PC-3 (cell line): ENCODE data around the gene CDCP1. TPM values are rescaled to one million over a fixed set of nuclear protein-coding genes. Genes with fewer than 3 reads are reported as not detected.

Source experiments
- ATAC-seq: fragments of 200-7000 bp; cut with Tn5 transposase; 2 replicates; pipeline ENCODE4 v1.9.1; 2020; ENCODE audit warnings: mild to moderate bottlenecking, moderate library complexity
- BruUV-seq: library from RNA; stranded (reverse); fragments of 400-500 nt; replicated peaks from 2 replicates; lab custom pipeline; 2021; lab: Mats Ljungman, UMichigan
- CTCF ChIA-PET: fragments of 300-600 bp; sonication (Branson Sonifier 250); formaldehyde crosslinking; loops from one replicate; lab custom pipeline; 2022; ENCODE audit warnings: antibody characterized with exemption; lab: Charles Lee
- POLR2A ChIA-PET: fragments of 300-600 bp; sonication (Branson Sonifier 250); formaldehyde crosslinking; loops from one replicate; lab custom pipeline; 2022; ENCODE audit warnings: antibody characterized with exemption; ENCODE audit not compliant: unreplicated experiment; lab: Charles Lee
- DNase-seq: peaks from one replicate; pipeline ENCODE4 v3.0.0-alpha.2; 2015
- H2AFZ ChIP-seq: fragments of 300-600 bp; sonication (generic); 2 replicates; pipeline ENCODE4 v1.6.0; 2016; ENCODE audit warnings: antibody characterized with exemption, low read length
- H3F3A ChIP-seq: fragments of 300-600 bp; sonication (generic); one replicate; pipeline ENCODE4 v1.6.0; 2017; ENCODE audit warnings: antibody characterized with exemption, low read length, control low read depth, mild to moderate bottlenecking; ENCODE audit not compliant: unreplicated experiment
- H3K27ac ChIP-seq: fragments of 300-600 bp; sonication (generic); 2 replicates; pipeline ENCODE4 v1.5.1; 2016; ENCODE audit warnings: mild to moderate bottlenecking, low read length
- H3K27me3 ChIP-seq: fragments of 300-600 bp; sonication (generic); 2 replicates; pipeline ENCODE4 v1.6.1; 2016; ENCODE audit warnings: low read length, mixed read lengths
- H3K36me3 ChIP-seq: fragments of 300-600 bp; sonication (generic); 2 replicates; pipeline ENCODE4 v1.6.1; 2016; ENCODE audit warnings: low read depth, mixed run types, low read length, mixed read lengths
- H3K4me1 ChIP-seq: fragments of 300-600 bp; sonication (generic); 2 replicates; pipeline ENCODE4 v1.5.1; 2016; ENCODE audit warnings: low read length; ENCODE audit not compliant: insufficient read depth
- H3K4me2 ChIP-seq: fragments of 300-600 bp; sonication (generic); 2 replicates; pipeline ENCODE4 v1.6.0; 2016; ENCODE audit warnings: low read length
- H3K4me3 ChIP-seq: fragments of 300-600 bp; sonication (generic); 2 replicates; pipeline ENCODE4 v1.5.1; 2016; ENCODE audit warnings: mild to moderate bottlenecking, low read length, mixed read lengths
- H3K79me2 ChIP-seq: fragments of 300-600 bp; sonication (generic); 2 replicates; pipeline ENCODE4 v1.6.1; 2017; ENCODE audit warnings: low read length, mixed read lengths
- H3K9ac ChIP-seq: fragments of 300-600 bp; sonication (generic); 2 replicates; pipeline ENCODE4 v1.6.0; 2016; ENCODE audit warnings: mild to moderate bottlenecking, low read length
- H3K9me2 ChIP-seq: fragments of 300-600 bp; sonication (generic); replicated peaks from 2 replicates; pipeline ENCODE4 v1.6.1; 2016; ENCODE audit warnings: mixed run types, low read length, mixed read lengths
- H3K9me3 ChIP-seq: fragments of 300-600 bp; sonication (generic); 2 replicates; pipeline ENCODE4 v1.6.1; 2016; ENCODE audit warnings: low read length, mixed read lengths
- H4K20me1 ChIP-seq: fragments of 300-600 bp; sonication (generic); 2 replicates; pipeline ENCODE4 v1.6.1; 2016; ENCODE audit warnings: low read length, mixed read lengths
- CTCF ChIP-seq: fragments of 300-600 bp; sonication (generic); conservative IDR thresholded peaks from 2 replicates; pipeline ENCODE4 v1.5.1; 2017; ENCODE audit warnings: antibody characterized with exemption, low read depth, mild to moderate bottlenecking, low read length
- EZH2 ChIP-seq: fragments of 300-600 bp; sonication (generic); IDR thresholded peaks from one replicate; pipeline ENCODE4 v1.6.1; 2017; ENCODE audit warnings: antibody characterized with exemption, mild to moderate bottlenecking, low read length; ENCODE audit not compliant: unreplicated experiment
- EZH2phosphoT487 ChIP-seq: fragments of 300-600 bp; sonication (generic); IDR thresholded peaks from 2 replicates; pipeline ENCODE4 v1.6.1; 2018; ENCODE audit warnings: mild to moderate bottlenecking, antibody characterized with exemption, low read length, borderline replicate concordance
- intact Hi-C: fragments of 100-400 bp; cut with micrococcal nuclease; formaldehyde crosslinking; loops from 2 replicates; pipeline ENCODE4 v1.9.0; 2023
- total RNA-seq: library from RNA; depleted of rRNA; stranded (reverse); fragments of >200 nt; gene quantifications from 2 replicates; pipeline ENCODE4 v1.2.3, GENCODE V29; 2014

The CDCP1 gene
- total RNA-seq, 1 experiment from 2014 or later = 120 TPM

- intact Hi-C loops = no loop called here
- Histone ChIP-seq H4K20me1 (no peaks in the 10 kb centered on the region), H3K27me3 (no peaks in the 10 kb centered on the region), H3K9me3 (no peaks in the 10 kb centered on the region), H2AFZ (no peak overlapping the region), H3F3A (peaks cover 4% of the 10 kb centered on the region), H3K27ac (no peak overlapping the region), H3K9ac (no peak overlapping the region), H3K4me3 (no peak overlapping the region), H3K4me1 (peaks cover 53% of the 10 kb centered on the region), H3K36me3 (no peaks in the 10 kb centered on the region), H3K9me2 (no peaks in the 10 kb centered on the region), H3K4me2 (no peak overlapping the region), H3K79me2 (no peaks in the 10 kb centered on the region)
- TF ChIP-seq EZH2phosphoT487 (no peak), EZH2 (no peak), CTCF (no peak)
- no peak for DNase-seq
- no peak for ATAC-seq
- CTCF ChIA-PET = no interaction called here
- no TSS peak for BruUV-seq
- POLR2A ChIA-PET = no interaction called here
These were observed 85.8 kb downstream of the CDCP1 start for GRCh38 chr3:45060165-45060892.

- BruUV-seq = no TSS peak
- Histone ChIP-seq H3F3A (peaks cover under 1% of the 10 kb centered on the region), H4K20me1 (no peaks in the 10 kb centered on the region), H3K9me3 (no peaks in the 10 kb centered on the region), H3K4me2 (no peak overlapping the region), H3K27ac (peak overlapping the region; percentile 88), H3K36me3 (no peaks in the 10 kb centered on the region), H2AFZ (no peak overlapping the region), H3K4me1 (peaks cover 55% of the 10 kb centered on the region), H3K9ac (no peak overlapping the region), H3K9me2 (no peaks in the 10 kb centered on the region), H3K79me2 (no peaks in the 10 kb centered on the region), H3K4me3 (no peak overlapping the region), H3K27me3 (no peaks in the 10 kb centered on the region)
- TF ChIP-seq EZH2phosphoT487 = no peak
- DNase-seq (no peak), ATAC-seq (no peak)
- ChIA-PET CTCF (interaction anchor here (0.9 kb wide), 1 partner anchor 33 kb away, joined by 7 read pairs; no protein-coding TSS in a partner anchor), POLR2A (interaction anchor here (0.6 kb wide), 1 partner anchor 117 kb away, joined by 4 read pairs; no protein-coding TSS in a partner anchor)
- intact Hi-C loops = no loop called here
These were observed 87.0 kb downstream of the CDCP1 start for GRCh38 chr3:45059132-45059531.

GRCh38 chr3:45057557-45057956, 88.6 kb downstream of the CDCP1 start:
- peaks cover 50% of the 10 kb centered on the region for H3K4me1 ChIP-seq
- H3K79me2 ChIP-seq = no peaks in the 10 kb centered on the region
- no peaks in the 10 kb centered on the region for H3K9me2 ChIP-seq
- DNase-seq (peak; percentile 86), ATAC-seq (peak; percentile 34)
- TF ChIP-seq CTCF = no peak
- no peak for TF ChIP-seq EZH2phosphoT487
- TF ChIP-seq EZH2 = no peak
- no peaks in the 10 kb centered on the region for H3F3A ChIP-seq
- no peak overlapping the region for H2AFZ ChIP-seq
- H3K9ac ChIP-seq = peak overlapping the region; percentile 63
- no peaks in the 10 kb centered on the region for H3K36me3 ChIP-seq
- CTCF ChIA-PET = no interaction called here
- intact Hi-C loops = no loop called here
- H3K27me3 ChIP-seq = no peaks in the 10 kb centered on the region
- peak overlapping the region; percentile 15; the same call in 1 of the 2 replicates for H3K4me2 ChIP-seq
- H3K4me3 ChIP-seq = no peak overlapping the region
- peak overlapping the region; percentile 88 for H3K27ac ChIP-seq
- POLR2A ChIA-PET = interaction anchor here (0.7 kb wide), 1 partner anchor 80 kb away, joined by 3 read pairs; no protein-coding TSS in a partner anchor
- BruUV-seq = no TSS peak
- no peaks in the 10 kb centered on the region for H4K20me1 ChIP-seq
- H3K9me3 ChIP-seq = no peaks in the 10 kb centered on the region
